SK-N-SH (cell line): ENCODE data around the gene RHBDL1. TPM values are rescaled to one million over a fixed set of nuclear protein-coding genes. Genes with fewer than 3 reads are reported as not detected.
A peak's percentile ranks its signal among the peaks of the same experiment; 100 is the strongest.

ENCODE experiments used
- CTCF ChIA-PET: fragments of 300-600, 350-600 bp; formaldehyde crosslinking; extraction: SDS; loops from one replicate; lab custom pipeline; 2021; lab: Yijun Ruan, JAX
- POLR2A ChIA-PET: fragments of 350-600 bp; sonication (Branson Sonifier 250); formaldehyde crosslinking; extraction: SDS; loops from one replicate; lab custom pipeline; 2020; ENCODE audit warnings: antibody characterized with exemption, inconsistent platforms; lab: Yijun Ruan, JAX
- DNase-seq: peaks from one replicate; pipeline ENCODE4 v3.0.0; 2012
- H2AFZ ChIP-seq: fragments of 200-600 bp; sonication (generic); 2 replicates; pipeline ENCODE4 v1.8.1; 2016; ENCODE audit warnings: antibody characterized with exemption, mild to moderate bottlenecking, low read depth
- H3F3A ChIP-seq: fragments of 200-600 bp; sonication (generic); replicated peaks from 2 replicates; pipeline ENCODE3; 2016; ENCODE audit warnings: antibody characterized with exemption, mild to moderate bottlenecking; ENCODE audit not compliant: insufficient read depth
- H3K27ac ChIP-seq, 2 experiments: fragments of 200-500 bp in 1 of 2; fragments of 200-600 bp in 1 of 2; sonication (Bioruptor generic) in 1 of 2; sonication (generic), shearing (Covaris generic) in 1 of 2; 2 replicates each; pipeline versions ENCODE4 v1.5.1 to v1.6.1; 2014 to 2016; ENCODE audit warnings: low read depth in 2 of 2, inconsistent platforms in 1 of 2, low read length in 1 of 2, mild to moderate bottlenecking in 1 of 2, mixed read lengths in 1 of 2
- H3K27me3 ChIP-seq: fragments of 200-600 bp; sonication (generic), shearing (Covaris generic); 2 replicates; pipeline ENCODE4 v1.6.1; 2016; ENCODE audit warnings: mixed run types; ENCODE audit not compliant: insufficient read depth
- H3K36me3 ChIP-seq, 2 experiments: fragments of 200-500 bp in 1 of 2; fragments of 200-600 bp in 1 of 2; sonication (Bioruptor generic) in 1 of 2; sonication (generic) in 1 of 2; replicated peaks in 1 of 2; 2 replicates each; pipeline versions ENCODE3 to v1.5.1; 2014 to 2016; ENCODE audit warnings: low read length in 1 of 2, mild to moderate bottlenecking in 1 of 2; ENCODE audit not compliant: insufficient read depth in 2 of 2, control insufficient read depth in 1 of 2
- H3K4me1 ChIP-seq, 2 experiments: fragments of 200-500 bp in 1 of 2; fragments of 200-600 bp in 1 of 2; sonication (Bioruptor generic) in 1 of 2; sonication (generic), shearing (Covaris generic) in 1 of 2; 2 replicates each; pipeline versions ENCODE4 v1.5.1 to v1.6.1; 2014 to 2016; ENCODE audit warnings: low read depth in 1 of 2, low read length in 1 of 2, mixed run types in 1 of 2; ENCODE audit not compliant: insufficient read depth in 2 of 2, control insufficient read depth in 1 of 2
- H3K4me2 ChIP-seq: fragments of 200-600 bp; sonication (generic), shearing (Covaris generic); 2 replicates; pipeline ENCODE4 v1.6.1; 2017; ENCODE audit warnings: mixed run types
- H3K4me3 ChIP-seq, 2 experiments: fragments of 200-500 bp in 1 of 2; fragments of 200-600 bp in 1 of 2; sonication (Bioruptor generic) in 1 of 2; sonication (generic), shearing (Covaris generic) in 1 of 2; 2 replicates each; pipeline versions ENCODE4 v1.5.1 to v1.8.1; 2014 to 2016; ENCODE audit warnings: low read depth in 2 of 2, inconsistent platforms in 1 of 2, low read length in 1 of 2, mild to moderate bottlenecking in 1 of 2, mixed read lengths in 1 of 2, moderate library complexity in 1 of 2
- H3K79me2 ChIP-seq: fragments of 200-600 bp; sonication (generic); 2 replicates; pipeline ENCODE4 v1.8.1; 2017; ENCODE audit warnings: mild to moderate bottlenecking; ENCODE audit not compliant: insufficient read depth
- H3K9ac ChIP-seq: fragments of 200-600 bp; sonication (generic); 2 replicates; pipeline ENCODE4 v1.6.1; 2017; ENCODE audit warnings: mixed run types
- H3K9me2 ChIP-seq: fragments of 200-600 bp; sonication (generic); 2 replicates; pipeline ENCODE4 v1.6.1; 2017; ENCODE audit warnings: mixed run types
- H3K9me3 ChIP-seq: fragments of 200-600 bp; sonication (generic); 2 replicates; pipeline ENCODE4 v1.6.1; 2017; ENCODE audit warnings: mixed run types, mild to moderate bottlenecking, moderate library complexity
- H4K20me1 ChIP-seq: fragments of 200-600 bp; sonication (generic); 2 replicates; pipeline ENCODE4 v1.6.1; 2017; ENCODE audit warnings: mild to moderate bottlenecking, mixed run types; ENCODE audit not compliant: insufficient read depth
- ELF1 ChIP-seq: IDR thresholded peaks from 2 replicates; pipeline ENCODE4 v1.4.0; 2012
- EZH2phosphoT487 ChIP-seq: fragments of 200-600 bp; sonication (generic); IDR thresholded peaks from 2 replicates; pipeline ENCODE4 v1.6.1; 2017; ENCODE audit warnings: low read depth, mixed run types, mild to moderate bottlenecking, antibody characterized with exemption, moderate library complexity, borderline replicate concordance
- FOSL2 ChIP-seq: IDR thresholded peaks from 2 replicates; pipeline ENCODE4 v1.4.0; 2012; ENCODE audit warnings: low read depth, mild to moderate bottlenecking, moderate library complexity, borderline replicate concordance
- FOXM1 ChIP-seq: IDR thresholded peaks from 2 replicates; pipeline ENCODE4 v1.4.0; 2012; ENCODE audit warnings: low read depth, mild to moderate bottlenecking
- GABPA ChIP-seq: IDR thresholded peaks from 2 replicates; pipeline ENCODE4 v1.4.0; 2012; ENCODE audit warnings: low read depth, mild to moderate bottlenecking
- MEF2A ChIP-seq: IDR thresholded peaks from 2 replicates; pipeline ENCODE4 v1.4.0; 2012; ENCODE audit warnings: low read depth, borderline replicate concordance
- NRF1 ChIP-seq: IDR thresholded peaks from 2 replicates; pipeline ENCODE4 v1.6.1; 2012; ENCODE audit warnings: low read depth, mild to moderate bottlenecking, low read length
- POLR2AphosphoS5 ChIP-seq: IDR thresholded peaks from 2 replicates; pipeline ENCODE4 v1.6.1; 2012; ENCODE audit warnings: low read depth, low read length
- RAD21 ChIP-seq: IDR thresholded peaks from 2 replicates; pipeline ENCODE4 v1.6.1; 2012; ENCODE audit warnings: mild to moderate bottlenecking, low read length
- SIN3A ChIP-seq: IDR thresholded peaks from 2 replicates; pipeline ENCODE4 v1.6.1; 2012; ENCODE audit warnings: low read depth, mild to moderate bottlenecking, low read length, moderate library complexity, borderline replicate concordance
- SMC3 ChIP-seq: IDR thresholded peaks from 2 replicates; pipeline ENCODE4 v1.6.1; 2012; ENCODE audit warnings: low read depth, low read length, improper control_type of control experiment
- TAF1 ChIP-seq: IDR thresholded peaks from 2 replicates; pipeline ENCODE4 v1.6.1; 2012; ENCODE audit warnings: low read depth, mild to moderate bottlenecking, low read length, moderate library complexity, borderline replicate concordance
- TEAD4 ChIP-seq: IDR thresholded peaks from 2 replicates; pipeline ENCODE4 v1.4.0; 2012; ENCODE audit warnings: mild to moderate bottlenecking, borderline replicate concordance; ENCODE audit not compliant: insufficient read depth
- WGBS: methylation state at CpG from one replicate; pipeline ENCODE4 v1.1.6; 2017; ENCODE audit warnings: low lambda C conversion rate; 5-methylcytosine and 5-hydroxymethylcytosine counted together
- polyA plus RNA-seq, 3 experiments: library from polyadenylated mRNA; depleted of rRNA; stranded (reverse); fragments of >200 nt; gene quantifications; 2 replicates each; pipeline ENCODE4 v1.2.3, GENCODE V29; 2012
- TF ChIP-seq, protein P1 (sequence below): IDR thresholded peaks from 2 replicates; pipeline ENCODE4 v1.4.0; 2012; ENCODE audit warnings: low read depth
- TF ChIP-seq, protein P2 (sequence below): IDR thresholded peaks from 2 replicates; pipeline ENCODE4 v1.4.0; 2012; ENCODE audit warnings: low read depth, borderline replicate concordance
- TF ChIP-seq, protein P3 (sequence below): fragments of 200-600 bp; sonication (generic); IDR thresholded peaks from 2 replicates; pipeline ENCODE4 v1.6.1; 2017; ENCODE audit warnings: antibody characterized with exemption, mild to moderate bottlenecking, moderate library complexity

RHBDL1 gene
- polyA plus RNA-seq, 1 of the 3 experiments (the other 2 are of a cell fraction), result 4.1 TPM

DNA sequence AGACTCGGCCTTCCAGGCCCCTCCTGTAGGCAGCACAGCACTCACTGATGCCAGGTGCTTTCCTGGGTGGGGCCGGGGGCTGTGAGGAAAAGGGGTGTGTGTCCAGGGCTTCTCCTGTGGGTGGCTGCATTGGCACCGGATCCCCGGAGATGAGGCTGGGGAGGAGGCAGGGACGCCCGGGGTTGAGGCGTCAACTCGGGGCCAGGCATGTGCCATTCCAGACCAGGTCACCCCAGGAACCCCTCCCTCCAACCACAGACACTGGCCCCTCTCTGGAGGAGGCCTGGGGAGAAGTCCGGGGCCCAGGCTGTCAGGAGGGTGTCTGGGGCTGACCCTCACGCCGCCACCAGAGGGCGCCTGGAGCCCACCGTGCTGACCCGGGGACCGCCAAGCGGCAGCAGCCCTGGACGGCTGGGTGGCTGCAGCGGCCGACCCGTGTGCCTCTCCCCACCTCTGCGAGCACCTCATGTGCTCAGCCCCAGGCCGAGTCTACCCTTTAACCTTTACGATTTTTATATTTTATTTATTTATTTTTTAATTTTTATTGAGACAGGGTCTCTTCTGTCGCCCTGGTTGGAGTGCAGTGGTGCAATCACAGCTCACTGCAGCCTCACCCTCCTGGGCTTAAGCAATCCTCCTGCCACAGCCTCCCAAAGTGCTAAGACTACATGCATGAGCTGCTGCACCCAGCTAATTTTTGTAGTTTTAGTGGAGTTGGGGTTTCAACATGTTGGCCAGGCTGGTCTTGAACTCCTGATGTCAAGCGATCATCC, 36.3 kb downstream of the RHBDL1 start:
- no peaks in the 10 kb centered on the region for H3K27me3 ChIP-seq
- DNase-seq, result peak; percentile 93
- CTCF ChIA-PET, result interaction anchor here (0.6 to 22.4 kb wide), 27 partner anchors 8 to 1513 kb away, joined by 3 to 358 read pairs (median 4); partner anchors contain the start of genes ANTKMT, CCDC78, CHTF18 and CIAO3
- TF ChIP-seq NRF1 (no peak), FOSL2 (no peak), FOXM1 (no peak), MEF2A (no peak), TAF1 (no peak), TEAD4 (no peak), RAD21 (peak; percentile 89), GABPA (no peak), POLR2AphosphoS5 (no peak), ELF1 (no peak), EZH2phosphoT487 (no peak), SMC3 (peak; percentile 82), SIN3A (peak; percentile 61; the same call in 1 of the 2 replicates)
- TF ChIP-seq, protein P1, sequence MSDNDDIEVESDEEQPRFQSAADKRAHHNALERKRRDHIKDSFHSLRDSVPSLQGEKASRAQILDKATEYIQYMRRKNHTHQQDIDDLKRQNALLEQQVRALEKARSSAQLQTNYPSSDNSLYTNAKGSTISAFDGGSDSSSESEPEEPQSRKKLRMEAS, result no peak
- TF ChIP-seq, protein P2, sequence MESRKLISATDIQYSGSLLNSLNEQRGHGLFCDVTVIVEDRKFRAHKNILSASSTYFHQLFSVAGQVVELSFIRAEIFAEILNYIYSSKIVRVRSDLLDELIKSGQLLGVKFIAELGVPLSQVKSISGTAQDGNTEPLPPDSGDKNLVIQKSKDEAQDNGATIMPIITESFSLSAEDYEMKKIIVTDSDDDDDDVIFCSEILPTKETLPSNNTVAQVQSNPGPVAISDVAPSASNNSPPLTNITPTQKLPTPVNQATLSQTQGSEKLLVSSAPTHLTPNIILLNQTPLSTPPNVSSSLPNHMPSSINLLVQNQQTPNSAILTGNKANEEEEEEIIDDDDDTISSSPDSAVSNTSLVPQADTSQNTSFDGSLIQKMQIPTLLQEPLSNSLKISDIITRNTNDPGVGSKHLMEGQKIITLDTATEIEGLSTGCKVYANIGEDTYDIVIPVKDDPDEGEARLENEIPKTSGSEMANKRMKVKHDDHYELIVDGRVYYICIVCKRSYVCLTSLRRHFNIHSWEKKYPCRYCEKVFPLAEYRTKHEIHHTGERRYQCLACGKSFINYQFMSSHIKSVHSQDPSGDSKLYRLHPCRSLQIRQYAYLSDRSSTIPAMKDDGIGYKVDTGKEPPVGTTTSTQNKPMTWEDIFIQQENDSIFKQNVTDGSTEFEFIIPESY, result no peak
- TF ChIP-seq, protein P3, sequence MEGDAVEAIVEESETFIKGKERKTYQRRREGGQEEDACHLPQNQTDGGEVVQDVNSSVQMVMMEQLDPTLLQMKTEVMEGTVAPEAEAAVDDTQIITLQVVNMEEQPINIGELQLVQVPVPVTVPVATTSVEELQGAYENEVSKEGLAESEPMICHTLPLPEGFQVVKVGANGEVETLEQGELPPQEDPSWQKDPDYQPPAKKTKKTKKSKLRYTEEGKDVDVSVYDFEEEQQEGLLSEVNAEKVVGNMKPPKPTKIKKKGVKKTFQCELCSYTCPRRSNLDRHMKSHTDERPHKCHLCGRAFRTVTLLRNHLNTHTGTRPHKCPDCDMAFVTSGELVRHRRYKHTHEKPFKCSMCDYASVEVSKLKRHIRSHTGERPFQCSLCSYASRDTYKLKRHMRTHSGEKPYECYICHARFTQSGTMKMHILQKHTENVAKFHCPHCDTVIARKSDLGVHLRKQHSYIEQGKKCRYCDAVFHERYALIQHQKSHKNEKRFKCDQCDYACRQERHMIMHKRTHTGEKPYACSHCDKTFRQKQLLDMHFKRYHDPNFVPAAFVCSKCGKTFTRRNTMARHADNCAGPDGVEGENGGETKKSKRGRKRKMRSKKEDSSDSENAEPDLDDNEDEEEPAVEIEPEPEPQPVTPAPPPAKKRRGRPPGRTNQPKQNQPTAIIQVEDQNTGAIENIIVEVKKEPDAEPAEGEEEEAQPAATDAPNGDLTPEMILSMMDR, result peak; percentile 77
- H3F3A ChIP-seq, result peaks cover 30% of the 10 kb centered on the region
- 0 out of 2 replicates have a peak, but pooled peaks cover 2% of the 10 kb centered on the region for H3K79me2 ChIP-seq
- H3K36me3 ChIP-seq, result no peaks in the 10 kb centered on the region
- no peak overlapping the region for H3K9ac ChIP-seq
- H3K4me3 ChIP-seq, result peak overlapping the region in 1 of 2 experiments; percentile 37; a peak in 1 of 4 replicates
- H3K9me2 ChIP-seq, result no peaks in the 10 kb centered on the region
- peak overlapping the region; percentile 47; the same call in 1 of the 2 replicates for H3K4me2 ChIP-seq
- H3K27ac ChIP-seq, result peak overlapping the region in 1 of 2 experiments; percentile 67; a peak in 1 of 4 replicates
- H3K9me3 ChIP-seq, result no peaks in the 10 kb centered on the region
- peaks cover 6% of the 10 kb centered on the region; the same call in 1 of the 2 replicates for H4K20me1 ChIP-seq
- 15% methylated on average over 14 of the region's 25 CpGs for WGBS
- no peak overlapping the region for H2AFZ ChIP-seq
- peaks cover 23 to 41% of the 10 kb centered on the region in 2 experiments; a peak in 2 of 4 replicates for H3K4me1 ChIP-seq
- POLR2A ChIA-PET, result interaction anchor here (0.9 to 1.0 kb wide), 2 partner anchors 13 to 19 kb away, joined by 3 read pairs; no protein-coding TSS in a partner anchor
